Loucy (cell line): Measurements from ENCODE around the gene UBE2J1.
A peak's percentile ranks its signal among the peaks of the same experiment; 100 is the strongest.

Experiments
- H2AFZ ChIP-seq: fragments of 200-600 bp; sonication (generic); 2 replicates; pipeline ENCODE4 v1.6.0; 2016; ENCODE audit warnings: antibody characterized with exemption, mild to moderate bottlenecking, low read length, moderate library complexity
- H3F3A ChIP-seq: fragments of 200-600 bp; 2 replicates; pipeline ENCODE4 v1.6.0; 2016; ENCODE audit warnings: antibody characterized with exemption, low read depth, mild to moderate bottlenecking
- H3K27me3 ChIP-seq: fragments of 200-600 bp; sonication (generic); 2 replicates; pipeline ENCODE4 v1.6.1; 2014; ENCODE audit warnings: low read length, mild to moderate bottlenecking; ENCODE audit not compliant: insufficient read depth, poor library complexity, severe bottlenecking
- H3K36me3 ChIP-seq: fragments of 200-600 bp; sonication (generic); 2 replicates; pipeline ENCODE4 v1.6.1; 2016; ENCODE audit warnings: low read length; ENCODE audit not compliant: insufficient read depth
- H3K4me1 ChIP-seq: fragments of 200-600 bp; sonication (generic); 2 replicates; pipeline ENCODE4 v1.5.1; 2014; ENCODE audit warnings: low read length, mild to moderate bottlenecking; ENCODE audit not compliant: insufficient read depth, poor library complexity, severe bottlenecking
- H3K4me2 ChIP-seq: fragments of 200-600 bp; sonication (generic); 2 replicates; pipeline ENCODE4 v1.6.0; 2014; ENCODE audit warnings: antibody characterized with exemption, low read length, low read depth, mild to moderate bottlenecking; ENCODE audit not compliant: poor library complexity, severe bottlenecking
- H3K4me3 ChIP-seq: fragments of 200-600 bp; sonication (generic); 2 replicates; pipeline ENCODE4 v1.5.1; 2014; ENCODE audit warnings: low read length, mild to moderate bottlenecking, mixed read lengths; ENCODE audit not compliant: poor library complexity, severe bottlenecking
- H3K79me2 ChIP-seq: fragments of 200-600 bp; sonication (generic); 2 replicates; pipeline ENCODE4 v1.6.1; 2014; ENCODE audit warnings: low read length; ENCODE audit not compliant: insufficient read depth
- H3K9ac ChIP-seq: fragments of 200-600 bp; sonication (generic); 2 replicates; pipeline ENCODE4 v1.6.0; 2014; ENCODE audit warnings: mild to moderate bottlenecking, low read depth, low read length, moderate library complexity; ENCODE audit not compliant: poor library complexity, severe bottlenecking
- H3K9me2 ChIP-seq: fragments of 200-600 bp; sonication (generic); replicated peaks from 2 replicates; pipeline ENCODE4 v1.6.1; 2016; ENCODE audit warnings: low read depth, low read length, mixed read lengths
- H3K9me3 ChIP-seq: fragments of 200-600 bp; sonication (generic); 2 replicates; pipeline ENCODE4 v1.6.1; 2014; ENCODE audit warnings: mild to moderate bottlenecking, antibody characterized with exemption, low read length, low read depth; ENCODE audit not compliant: insufficient read depth
- H4K20me1 ChIP-seq: fragments of 200-600 bp; sonication (generic); 2 replicates; pipeline ENCODE4 v1.6.0; 2014; ENCODE audit warnings: antibody characterized with exemption, low read length, mild to moderate bottlenecking; ENCODE audit not compliant: insufficient read depth, poor library complexity, severe bottlenecking
- EZH2phosphoT487 ChIP-seq: fragments of 200-600 bp; IDR thresholded peaks from 2 replicates; pipeline ENCODE4 v1.6.1; 2018; ENCODE audit warnings: antibody characterized with exemption, mild to moderate bottlenecking, moderate library complexity, borderline replicate concordance
- TF ChIP-seq, protein P1 (sequence below): fragments of 200-600 bp; sonication (generic); conservative IDR thresholded peaks from 2 replicates; pipeline ENCODE4 v1.5.1; 2014; ENCODE audit warnings: mild to moderate bottlenecking, antibody characterized with exemption, low read length

The UBE2J1 gene

DNA sequence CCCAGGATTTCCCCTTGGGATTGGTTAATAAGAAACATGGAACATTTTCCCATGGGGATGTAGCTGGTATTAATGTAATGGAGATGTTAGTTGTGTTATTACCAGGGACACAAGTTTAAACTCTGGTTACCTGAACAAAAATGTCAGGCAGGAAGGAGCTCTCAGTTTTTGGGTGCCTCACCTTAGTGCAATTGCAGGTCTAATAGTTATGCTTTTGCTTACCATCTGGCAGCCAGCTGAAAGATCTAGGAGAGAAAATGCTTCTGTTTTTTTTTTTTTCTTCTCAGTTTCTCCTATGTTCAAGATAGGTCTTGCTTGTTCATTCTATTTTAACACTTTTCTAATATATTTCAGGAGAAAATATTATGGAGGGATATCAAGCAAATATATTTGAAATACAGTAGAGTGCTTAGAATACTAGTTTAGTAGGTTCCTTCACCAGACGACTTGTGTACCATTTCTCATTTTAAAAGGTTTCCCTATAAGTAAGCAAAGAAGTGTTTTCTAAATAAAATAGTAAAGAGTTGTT is 4.2 kb upstream of the UBE2J1 start:
- Histone ChIP-seq H3K4me2 (peak overlapping the region; percentile 87), H3K27me3 (no peaks in the 10 kb centered on the region), H3F3A (no peaks in the 10 kb centered on the region), H3K9me2 (no peaks in the 10 kb centered on the region), H3K4me1 (peaks cover 60% of the 10 kb centered on the region), H3K36me3 (no peaks in the 10 kb centered on the region), H3K79me2 (peaks cover 27% of the 10 kb centered on the region), H2AFZ (peak overlapping the region; percentile 85), H4K20me1 (peaks cover under 1% of the 10 kb centered on the region), H3K9ac (peak overlapping the region; percentile 77), H3K9me3 (no peaks in the 10 kb centered on the region), H3K4me3 (peak overlapping the region; percentile 70)
- TF ChIP-seq, protein P1, sequence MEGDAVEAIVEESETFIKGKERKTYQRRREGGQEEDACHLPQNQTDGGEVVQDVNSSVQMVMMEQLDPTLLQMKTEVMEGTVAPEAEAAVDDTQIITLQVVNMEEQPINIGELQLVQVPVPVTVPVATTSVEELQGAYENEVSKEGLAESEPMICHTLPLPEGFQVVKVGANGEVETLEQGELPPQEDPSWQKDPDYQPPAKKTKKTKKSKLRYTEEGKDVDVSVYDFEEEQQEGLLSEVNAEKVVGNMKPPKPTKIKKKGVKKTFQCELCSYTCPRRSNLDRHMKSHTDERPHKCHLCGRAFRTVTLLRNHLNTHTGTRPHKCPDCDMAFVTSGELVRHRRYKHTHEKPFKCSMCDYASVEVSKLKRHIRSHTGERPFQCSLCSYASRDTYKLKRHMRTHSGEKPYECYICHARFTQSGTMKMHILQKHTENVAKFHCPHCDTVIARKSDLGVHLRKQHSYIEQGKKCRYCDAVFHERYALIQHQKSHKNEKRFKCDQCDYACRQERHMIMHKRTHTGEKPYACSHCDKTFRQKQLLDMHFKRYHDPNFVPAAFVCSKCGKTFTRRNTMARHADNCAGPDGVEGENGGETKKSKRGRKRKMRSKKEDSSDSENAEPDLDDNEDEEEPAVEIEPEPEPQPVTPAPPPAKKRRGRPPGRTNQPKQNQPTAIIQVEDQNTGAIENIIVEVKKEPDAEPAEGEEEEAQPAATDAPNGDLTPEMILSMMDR = no peak
- no peak for TF ChIP-seq EZH2phosphoT487

DNA sequence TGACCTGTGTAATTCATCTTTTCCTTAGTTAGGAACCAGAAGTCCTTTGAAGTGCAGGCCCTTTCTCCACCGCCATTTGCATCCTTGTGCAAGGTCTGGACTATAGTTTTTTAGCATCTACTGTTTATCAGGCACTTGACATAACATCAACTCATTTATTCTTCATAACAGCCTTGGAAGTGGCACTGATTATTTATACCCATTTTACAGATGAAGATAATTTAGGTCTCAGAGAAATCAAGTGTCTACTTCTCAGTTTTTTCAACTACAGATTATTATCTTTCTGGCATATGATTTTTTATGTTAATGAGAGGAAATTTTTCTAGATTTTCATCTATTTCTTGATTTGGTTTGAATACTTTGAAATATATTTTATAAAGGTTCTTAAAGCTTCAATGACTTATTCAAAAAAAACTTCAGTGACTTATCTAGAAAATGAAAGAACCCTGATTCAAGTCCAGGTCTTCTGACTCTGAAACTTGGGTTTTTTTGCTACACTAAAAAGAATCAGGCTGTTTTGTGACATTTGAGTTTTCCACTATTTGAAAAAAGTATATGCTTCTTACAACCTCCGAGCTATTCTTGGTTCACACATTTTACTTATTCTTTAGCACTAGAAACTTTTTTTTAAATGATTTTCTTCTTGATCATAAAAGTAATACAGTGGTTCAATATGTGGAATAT is 3.1 kb upstream of the UBE2J1 start:
- Histone ChIP-seq H3K4me2 (peak overlapping the region; percentile 87), H3K9me2 (no peaks in the 10 kb centered on the region), H3K9me3 (no peaks in the 10 kb centered on the region), H3K4me3 (no peak overlapping the region), H3K36me3 (no peaks in the 10 kb centered on the region), H2AFZ (no peak overlapping the region), H3K27me3 (no peaks in the 10 kb centered on the region), H3K79me2 (peaks cover 37% of the 10 kb centered on the region), H3K9ac (no peak overlapping the region), H4K20me1 (peaks cover 6% of the 10 kb centered on the region), H3F3A (peaks cover 1% of the 10 kb centered on the region; the same call in 1 of the 2 replicates), H3K4me1 (peaks cover 54% of the 10 kb centered on the region)
- TF ChIP-seq, protein P1 = no peak
- no peak for TF ChIP-seq EZH2phosphoT487

DNA sequence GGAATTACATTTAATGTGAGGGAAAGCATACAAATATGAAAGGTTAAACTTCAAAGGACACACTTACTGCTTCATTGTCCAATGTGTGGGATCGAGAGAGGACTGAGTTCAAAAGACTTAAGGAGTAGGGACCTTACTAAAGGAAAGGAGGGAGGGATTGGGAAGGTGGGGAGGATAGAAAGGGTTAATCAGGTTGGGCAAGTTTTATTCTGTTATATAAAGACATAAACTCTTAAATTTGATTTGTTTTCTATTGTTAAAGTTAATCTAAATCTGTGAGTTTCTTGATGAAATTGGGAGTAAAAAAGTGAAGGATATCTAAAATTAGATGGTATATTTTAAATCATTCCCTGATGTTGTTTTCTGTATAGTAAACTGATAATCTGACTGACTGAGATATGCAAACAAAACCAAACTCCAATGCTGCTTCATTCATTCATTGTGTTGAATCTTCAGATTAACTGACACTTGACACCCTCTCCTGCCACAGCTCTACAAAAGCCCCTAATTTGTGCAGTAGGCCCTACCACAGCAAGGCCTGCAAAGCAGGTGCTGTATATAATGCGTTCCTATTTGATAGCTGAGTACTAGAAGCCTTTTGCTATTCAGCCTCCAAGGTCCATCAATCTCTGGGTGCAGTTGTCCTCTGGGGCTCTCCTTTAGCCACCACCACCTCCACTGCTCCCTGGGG is 1.3 kb upstream of the UBE2J1 start:
- Histone ChIP-seq H3K27me3 (no peaks in the 10 kb centered on the region), H3K4me2 (peak overlapping the region; percentile 88), H3K9ac (peak overlapping the region; percentile 87), H3K4me1 (peaks cover 60% of the 10 kb centered on the region), H3K4me3 (peak overlapping the region; percentile 93), H2AFZ (no peak overlapping the region), H3K9me2 (no peaks in the 10 kb centered on the region), H3F3A (peaks cover 2% of the 10 kb centered on the region; the same call in 1 of the 2 replicates), H4K20me1 (peaks cover 19% of the 10 kb centered on the region), H3K36me3 (no peaks in the 10 kb centered on the region), H3K79me2 (peaks cover 56% of the 10 kb centered on the region), H3K9me3 (no peaks in the 10 kb centered on the region)
- TF ChIP-seq, protein P1 = no peak
- no peak for TF ChIP-seq EZH2phosphoT487
